HUDEP-2 (cell line): ENCODE results near the gene PKN2.

ENCODE experiments used
- DNase-seq, 76 experiments: peaks; one replicate each; lab custom pipeline; 2025; ENCODE audit not compliant: unreplicated experiment in 76 of 76; lab: John Stamatoyannopoulos, UW

PKN2 gene

GRCh38 chr1:88683541-88684481 is at the start of gene PKN2:
PKN2 (plus strand) TSS chr1:88684273; CDS start chr1:88684581, 308 bp downstream.
- DNase-seq = peak; percentile 57 to 98 (median 95)

- DNase-seq = no peak
Observed at GRCh38 chr1:88634538-88634937, 49.5 kb upstream of the PKN2 start.

GRCh38 chr1:88640060-88640459 is 44.0 kb upstream of the PKN2 start:
- DNase-seq = no peak

- no peak for DNase-seq
Observed at GRCh38 chr1:88645886-88646285, 38.2 kb upstream of the PKN2 start.

- no peak for DNase-seq
Observed at GRCh38 chr1:88646476-88647248, 37.4 kb upstream of the PKN2 start.

DNA sequence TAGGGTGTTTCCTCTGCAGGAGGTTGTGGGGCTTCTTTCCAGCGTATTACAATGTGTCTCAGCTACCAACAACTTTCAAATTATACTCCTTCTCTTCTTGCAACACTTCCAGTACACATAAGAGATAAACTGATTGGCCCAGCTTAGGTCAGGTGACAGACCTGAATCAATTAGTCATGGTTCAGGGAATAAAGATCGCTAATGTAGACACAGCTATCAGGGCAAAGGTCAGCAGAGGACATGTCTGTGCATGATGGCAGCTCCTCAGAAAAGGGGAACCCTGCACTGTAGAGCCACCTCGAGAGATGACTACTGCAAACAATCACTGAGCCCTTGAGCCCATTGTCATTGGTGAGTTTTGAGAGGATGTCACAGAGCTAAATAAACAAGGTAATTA is 36.8 kb upstream of the PKN2 start:
- no peak for DNase-seq

DNA sequence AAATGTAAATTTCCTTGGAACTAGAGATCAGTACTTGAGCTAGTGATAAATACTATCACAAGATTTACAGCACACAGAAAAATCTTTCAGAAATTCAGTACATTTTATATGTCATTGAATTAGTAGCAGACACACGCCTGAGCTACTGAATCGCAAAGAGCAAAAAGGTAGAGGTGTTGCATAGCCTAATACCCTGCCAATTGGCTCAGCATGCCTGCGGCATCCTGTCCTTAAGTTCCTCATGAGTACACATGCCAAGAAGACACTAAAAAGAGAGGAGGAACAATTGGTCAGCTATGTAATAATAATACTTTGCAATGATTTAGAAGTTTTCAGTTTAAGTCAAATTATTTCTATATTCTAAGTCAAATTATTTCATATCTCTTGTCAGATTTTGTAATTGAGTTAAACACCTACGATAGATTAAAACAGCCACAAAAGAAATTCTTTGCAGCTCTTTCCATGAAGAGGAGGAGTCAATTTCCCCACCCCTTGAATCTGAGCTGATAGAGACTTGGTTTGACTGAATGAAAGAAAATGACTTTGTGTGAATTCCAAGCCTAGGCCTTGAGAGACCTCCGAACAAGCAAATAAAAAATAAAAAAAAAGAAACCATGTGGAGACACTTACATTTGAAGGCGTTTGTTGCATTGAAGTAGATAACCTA is 36.2 kb upstream of the PKN2 start:
- no peak for DNase-seq

GRCh38 chr1:88648706-88649105 is 35.4 kb upstream of the PKN2 start:
- DNase-seq = no peak

GRCh38 chr1:88649932-88650331 is 34.1 kb upstream of the PKN2 start:
- no peak for DNase-seq

GRCh38 chr1:88650676-88651418 is 33.2 kb upstream of the PKN2 start:
- no peak for DNase-seq

- DNase-seq = no peak
Observed at GRCh38 chr1:88655140-88655539, 28.9 kb upstream of the PKN2 start.

- peak in 4 of 76 experiments; percentile 3 to 11 (median 9) for DNase-seq
Observed at GRCh38 chr1:88655685-88656299, 28.3 kb upstream of the PKN2 start.

- no peak for DNase-seq
Observed at GRCh38 chr1:88658419-88658818, 25.7 kb upstream of the PKN2 start.

- DNase-seq = no peak
Observed at GRCh38 chr1:88659552-88659951, 24.5 kb upstream of the PKN2 start.

DNA sequence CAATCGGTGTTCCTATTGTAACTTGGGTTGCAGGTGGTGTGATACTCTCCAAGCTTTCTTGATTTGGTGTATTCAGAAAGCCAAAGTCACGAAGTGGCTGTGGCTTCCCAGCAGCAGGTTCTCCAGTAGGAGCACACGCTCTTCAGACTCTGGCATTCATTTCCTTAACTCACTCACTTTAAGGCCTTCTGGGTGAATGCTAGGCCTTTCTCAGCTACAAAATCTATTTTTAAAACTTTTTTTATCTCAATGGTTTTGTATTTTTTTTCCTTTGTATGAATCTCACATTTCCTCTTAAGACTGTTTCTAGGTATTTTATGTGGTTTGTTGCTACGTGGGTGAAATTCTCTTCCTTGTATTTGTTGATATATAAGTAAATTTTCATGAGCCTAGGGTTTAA is 22.9 kb upstream of the PKN2 start:
- DNase-seq = no peak

- no peak for DNase-seq
Observed at GRCh38 chr1:88661951-88662699, 21.9 kb upstream of the PKN2 start.

DNA sequence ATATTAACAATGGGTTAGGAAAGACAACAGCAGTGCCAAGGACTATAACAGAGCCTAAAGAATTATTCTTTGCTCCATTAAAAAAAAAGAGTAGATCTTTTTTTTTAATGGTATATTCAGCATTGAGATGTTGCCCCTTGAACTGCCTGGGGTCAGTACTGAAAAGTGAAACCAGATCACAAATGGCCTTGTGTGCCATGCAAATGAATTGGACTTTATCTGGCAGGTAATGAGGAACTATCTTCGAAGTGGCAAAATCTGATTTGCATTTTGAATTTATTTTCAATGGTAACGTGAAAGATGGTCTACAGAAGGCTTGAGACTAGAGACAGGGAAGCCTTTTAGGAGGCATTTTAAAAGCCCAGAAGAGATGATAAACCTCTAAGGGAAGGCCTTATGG is 21.4 kb upstream of the PKN2 start:
- no peak for DNase-seq

GRCh38 chr1:88668405-88668804 is 15.7 kb upstream of the PKN2 start:
- DNase-seq = no peak

DNA sequence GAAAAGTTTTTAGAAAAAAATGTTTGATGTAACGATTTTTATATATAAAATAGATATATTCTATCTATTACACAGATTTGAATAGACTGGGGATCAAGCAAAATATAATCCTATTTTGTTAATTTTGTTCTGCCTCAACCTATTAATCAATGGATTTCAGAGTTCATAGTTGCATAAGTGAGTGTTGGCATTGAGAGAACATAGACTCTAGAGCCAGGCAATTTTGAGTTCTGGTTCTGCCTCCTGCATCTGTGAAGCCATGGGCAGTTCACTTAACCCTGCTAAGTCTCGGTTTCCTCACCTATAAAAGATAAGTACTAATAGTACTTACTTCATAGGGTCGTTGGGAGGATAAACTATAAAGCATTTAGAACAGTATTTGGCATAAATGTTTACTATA is 13.6 kb upstream of the PKN2 start:
- DNase-seq = no peak
